Activated CD8-positive, alpha-beta memory T cell treated with anti-CD3 and anti-CD28 coated beads, Interleukin-2, amount 50 U/mL, for 24 hours (primary cell): ENCODE measurements around the gene XPR1.
"Not testable (repeated sequence)": the region's sequence is repeated elsewhere in the genome, so short reads cannot be mapped to it uniquely, and the experiment has no call there.

Experiments
- DNase-seq: peaks from one replicate; pipeline ENCODE4 v3.0.0-alpha.2; 2020; ENCODE audit errors: extremely low read depth

Gene XPR1

GRCh38 chr1:180722586-180722985 is 90.8 kb downstream of the XPR1 start:
- DNase-seq = no peak

- DNase-seq = no peak
These were observed 92.2 kb downstream of the XPR1 start for GRCh38 chr1:180724055-180724454.

- DNase-seq = not testable (repeated sequence)
These were observed 94.2 kb downstream of the XPR1 start for GRCh38 chr1:180726024-180726423.

GRCh38 chr1:180727751-180728150 is 95.9 kb downstream of the XPR1 start:
- DNase-seq = not testable (repeated sequence)

GRCh38 chr1:180728472-180729106 is 96.8 kb downstream of the XPR1 start:
- no peak for DNase-seq

GRCh38 chr1:180731131-180731530 is 99.3 kb downstream of the XPR1 start:
- DNase-seq = no peak

GRCh38 chr1:180732866-180733265 is 101.0 kb downstream of the XPR1 start:
- DNase-seq = no peak

- no peak for DNase-seq
These were observed 102.5 kb downstream of the XPR1 start for GRCh38 chr1:180734366-180734765.

- no peak for DNase-seq
These were observed 110.8 kb downstream of the XPR1 start for GRCh38 chr1:180742663-180743062.

- DNase-seq = no peak
These were observed 112.0 kb downstream of the XPR1 start for GRCh38 chr1:180743868-180744267.

- no peak for DNase-seq
These were observed 113.3 kb downstream of the XPR1 start for GRCh38 chr1:180745098-180745497.

- no peak for DNase-seq
These were observed 120.1 kb downstream of the XPR1 start for GRCh38 chr1:180751921-180752320.

- no peak for DNase-seq
These were observed 122.6 kb downstream of the XPR1 start for GRCh38 chr1:180754453-180754852.

GRCh38 chr1:180757657-180758056 is 125.8 kb downstream of the XPR1 start:
- DNase-seq = no peak

- no peak for DNase-seq
These were observed 131.0 kb downstream of the XPR1 start for GRCh38 chr1:180762796-180763195.

GRCh38 chr1:180765151-180765550 is 133.3 kb downstream of the XPR1 start:
- DNase-seq = no peak

GRCh38 chr1:180769889-180770288 is 138.1 kb downstream of the XPR1 start:
- no peak for DNase-seq

- no peak for DNase-seq
These were observed 141.5 kb downstream of the XPR1 start for GRCh38 chr1:180773210-180773865.

GRCh38 chr1:180775801-180776200 is 144.0 kb downstream of the XPR1 start:
- no peak for DNase-seq

- no peak for DNase-seq
These were observed 145.4 kb downstream of the XPR1 start for GRCh38 chr1:180777072-180777689.

GRCh38 chr1:180778782-180779398 is 147.1 kb downstream of the XPR1 start:
- no peak for DNase-seq

GRCh38 chr1:180779584-180779983 is 147.8 kb downstream of the XPR1 start:
- DNase-seq = no peak

GRCh38 chr1:180781718-180782117 is 149.9 kb downstream of the XPR1 start:
- no peak for DNase-seq
